ENCODE data around the gene PATJ. TPM values are rescaled to one million over a fixed set of nuclear protein-coding genes. Genes with fewer than 3 reads are reported as not detected.

The PATJ gene
- total RNA-seq, 1 donor from 2014 or later: 5.1 TPM

DNA sequence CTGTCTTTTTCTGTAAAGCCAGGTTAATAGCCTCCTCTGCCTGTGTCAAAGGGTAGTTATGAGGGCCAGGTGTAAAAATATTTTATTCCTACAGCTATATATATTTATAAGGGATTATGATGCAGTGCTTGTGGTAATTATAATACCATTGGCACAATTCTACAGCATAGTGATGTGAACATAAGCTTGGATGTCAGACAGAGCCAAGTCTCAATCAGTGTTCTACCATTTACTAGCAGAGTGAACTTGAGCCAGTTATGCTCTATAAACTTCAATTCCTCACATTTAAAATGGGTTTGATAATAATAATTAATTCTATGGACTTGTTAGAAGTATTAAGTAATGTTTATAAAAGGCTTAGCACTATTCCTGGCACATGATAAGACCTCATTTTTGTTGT, 300.9 kb downstream of the PATJ start:
- H3K9me3 Mint-ChIP-seq: no peaks in the 10 kb centered on the region
- DNase-seq: no peak

DNA sequence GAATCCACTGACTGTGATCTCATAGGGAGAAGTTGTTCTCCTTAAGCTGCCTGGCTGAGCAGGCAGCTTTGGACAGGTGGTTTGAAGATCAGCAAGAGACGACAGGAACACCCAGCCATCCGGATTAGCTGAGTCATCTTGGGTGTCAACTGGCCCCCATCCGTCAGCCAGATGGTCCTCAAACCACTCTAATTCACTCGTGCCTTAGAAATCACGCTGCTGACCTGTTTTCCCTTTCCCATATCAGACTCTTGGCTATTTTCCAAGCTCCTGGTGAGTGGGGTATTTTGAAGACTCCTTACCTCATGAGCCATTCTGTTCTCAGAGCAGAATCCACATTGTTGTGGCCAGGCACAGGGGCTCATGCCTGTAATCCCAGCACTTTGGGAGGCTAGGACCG, 303.3 kb downstream of the PATJ start:
- no peak overlapping the region for H3K27ac Mint-ChIP-seq
- H3K4me1 Mint-ChIP-seq: peaks cover under 1% of the 10 kb centered on the region
- H3K9me3 Mint-ChIP-seq: no peaks in the 10 kb centered on the region
- H3K36me3 Mint-ChIP-seq (ENCODE audit: low read depth): no peaks in the 10 kb centered on the region
- no peak overlapping the region for H3K4me3 Mint-ChIP-seq
- intact Hi-C loops (cut with micrococcal nuclease): no loop called here
- no peaks in the 10 kb centered on the region for H3K27me3 Mint-ChIP-seq
- DNase-seq: no peak

More for the DNA sequence above, 300.9 kb downstream of the PATJ start:
- H3K27ac Mint-ChIP-seq: no peak overlapping the region
- H3K4me1 Mint-ChIP-seq: no peaks in the 10 kb centered on the region
- H3K27me3 Mint-ChIP-seq: no peaks in the 10 kb centered on the region
- no peaks in the 10 kb centered on the region for H3K36me3 Mint-ChIP-seq (ENCODE audit: low read depth)
- intact Hi-C loops (cut with micrococcal nuclease): no loop called here
- H3K4me3 Mint-ChIP-seq: no peak overlapping the region

DNA sequence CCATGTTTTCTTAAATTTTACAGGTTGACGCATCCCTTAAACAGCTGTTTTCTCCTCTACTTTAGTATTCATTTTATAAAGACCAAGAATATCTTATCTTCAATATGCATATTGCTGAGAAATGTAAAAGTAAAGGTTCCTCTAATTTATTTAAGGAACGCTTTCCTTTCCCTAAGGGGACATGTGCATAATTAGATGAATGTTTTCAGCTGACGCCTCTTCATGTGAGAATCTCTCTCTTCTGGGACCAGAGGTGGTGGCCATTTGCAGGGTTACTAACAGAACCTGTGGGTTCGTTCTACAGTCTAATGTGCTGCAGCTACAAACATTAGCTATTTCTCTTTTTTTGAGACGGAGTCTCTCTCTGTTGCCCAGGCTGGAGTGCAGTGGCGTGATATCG, 304.6 kb downstream of the PATJ start:
- intact Hi-C loops (cut with micrococcal nuclease): no loop called here
- H3K9me3 Mint-ChIP-seq: no peaks in the 10 kb centered on the region
- H3K4me1 Mint-ChIP-seq: peaks cover 2% of the 10 kb centered on the region
- H3K27ac Mint-ChIP-seq: no peak overlapping the region
- no peak overlapping the region for H3K4me3 Mint-ChIP-seq
- no peaks in the 10 kb centered on the region for H3K36me3 Mint-ChIP-seq (ENCODE audit: low read depth)
- H3K27me3 Mint-ChIP-seq: no peaks in the 10 kb centered on the region
- no peak for DNase-seq

DNA sequence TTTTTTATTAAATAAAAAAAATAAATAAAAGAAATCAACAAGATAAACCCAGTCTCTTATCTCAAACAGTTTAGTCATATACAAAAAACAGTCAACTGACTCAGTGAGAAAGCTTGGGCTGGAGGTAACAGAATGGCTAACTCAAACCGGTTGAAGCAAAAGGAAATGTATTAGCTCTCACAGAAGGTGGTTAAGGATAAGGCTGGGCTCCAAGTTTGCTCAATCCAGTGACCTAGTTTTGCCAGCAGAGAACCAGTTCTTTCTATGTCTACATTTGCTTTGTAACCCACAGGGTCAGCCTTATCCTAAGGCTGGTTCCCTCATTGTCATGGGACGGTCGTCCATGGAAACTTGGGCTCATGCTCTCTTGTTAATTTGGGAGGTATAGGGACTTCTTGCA, 307.9 kb downstream of the PATJ start:
- H3K27me3 Mint-ChIP-seq: no peaks in the 10 kb centered on the region
- no peak overlapping the region for H3K4me3 Mint-ChIP-seq
- DNase-seq: no peak
- no peaks in the 10 kb centered on the region for H3K9me3 Mint-ChIP-seq
- H3K27ac Mint-ChIP-seq: no peak overlapping the region
- intact Hi-C loops (cut with micrococcal nuclease): no loop called here
- H3K36me3 Mint-ChIP-seq (ENCODE audit: low read depth): no peaks in the 10 kb centered on the region
- peaks cover 2% of the 10 kb centered on the region for H3K4me1 Mint-ChIP-seq

DNA sequence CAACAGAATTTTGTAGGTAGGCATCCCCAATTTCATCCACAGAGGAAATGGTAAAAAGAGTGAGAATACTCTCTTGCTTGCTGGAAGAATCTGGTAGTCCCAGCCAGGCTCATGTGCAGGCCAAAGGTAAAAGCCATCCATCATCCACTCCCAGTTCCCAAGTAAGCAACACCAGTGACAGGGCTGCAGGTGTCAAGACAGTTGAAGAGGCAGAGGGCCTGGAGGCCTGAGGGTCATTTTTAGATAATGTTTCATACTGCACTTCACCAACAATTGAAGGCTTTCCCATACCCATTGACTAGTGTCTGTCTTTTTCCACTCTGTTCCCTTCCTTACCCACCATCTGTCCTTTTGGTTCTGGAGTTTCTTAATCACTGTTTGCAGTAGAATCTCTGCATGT, 310.7 kb downstream of the PATJ start:
- DNase-seq: no peak
- no peak overlapping the region for H3K4me3 Mint-ChIP-seq
- intact Hi-C loops (cut with micrococcal nuclease): no loop called here
- H3K27ac Mint-ChIP-seq: no peak overlapping the region
- no peaks in the 10 kb centered on the region for H3K36me3 Mint-ChIP-seq (ENCODE audit: low read depth)
- peaks cover 2% of the 10 kb centered on the region for H3K4me1 Mint-ChIP-seq
- H3K27me3 Mint-ChIP-seq: no peaks in the 10 kb centered on the region
- H3K9me3 Mint-ChIP-seq: no peaks in the 10 kb centered on the region

DNA sequence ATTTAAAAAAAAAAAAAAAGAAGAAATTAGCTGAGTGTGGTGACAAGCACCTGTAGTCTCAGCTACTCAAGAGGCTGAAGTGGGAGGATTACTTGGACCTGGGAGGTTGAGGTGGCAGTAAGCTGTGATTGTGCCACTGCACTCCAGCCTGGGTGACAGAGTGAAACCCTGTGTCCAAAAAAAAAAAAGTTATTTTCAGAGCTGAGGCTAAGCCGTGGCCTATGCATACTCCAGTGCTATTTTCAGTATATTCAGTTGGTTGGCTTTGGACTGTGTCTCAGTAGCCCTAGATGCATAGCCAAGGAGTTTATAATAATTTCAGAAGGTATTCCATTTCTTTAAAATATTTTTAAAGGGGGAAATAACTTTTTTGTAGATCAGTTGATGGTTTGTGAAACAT, 311.9 kb downstream of the PATJ start:
- H3K9me3 Mint-ChIP-seq: no peaks in the 10 kb centered on the region
- no peak overlapping the region for H3K4me3 Mint-ChIP-seq
- no peaks in the 10 kb centered on the region for H3K27me3 Mint-ChIP-seq
- H3K36me3 Mint-ChIP-seq (ENCODE audit: low read depth): no peaks in the 10 kb centered on the region
- H3K27ac Mint-ChIP-seq: no peak overlapping the region
- no peak for DNase-seq
- intact Hi-C loops (cut with micrococcal nuclease): no loop called here
- H3K4me1 Mint-ChIP-seq: peaks cover 2% of the 10 kb centered on the region

DNA sequence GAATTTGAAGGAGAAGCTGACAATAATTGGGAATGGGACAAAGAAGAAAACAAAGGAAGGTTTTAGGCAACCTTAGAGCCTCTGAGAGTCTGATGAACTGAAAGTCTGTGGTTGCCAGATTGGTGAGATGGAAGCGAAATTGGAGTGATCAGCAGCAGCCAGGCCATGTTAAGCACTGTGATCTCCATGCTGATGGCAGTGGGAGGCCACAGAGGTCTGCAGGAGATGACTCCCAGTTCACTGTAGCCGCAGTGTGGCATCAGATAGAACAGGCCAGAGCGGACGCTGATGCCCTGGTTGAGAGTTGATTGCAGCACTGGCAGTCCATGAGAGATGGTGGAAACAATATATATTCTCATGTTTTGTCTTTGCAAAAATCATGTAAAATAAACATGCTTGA, 314.9 kb downstream of the PATJ start:
- Mint-ChIP-seq H3K27ac (no peak overlapping the region), H3K36me3 (ENCODE audit: low read depth) (no peaks in the 10 kb centered on the region), H3K27me3 (no peaks in the 10 kb centered on the region), H3K4me3 (no peak overlapping the region), H3K9me3 (no peaks in the 10 kb centered on the region), H3K4me1 (no peaks in the 10 kb centered on the region)
- intact Hi-C loops (cut with micrococcal nuclease): no loop called here
- DNase-seq: no peak

DNA sequence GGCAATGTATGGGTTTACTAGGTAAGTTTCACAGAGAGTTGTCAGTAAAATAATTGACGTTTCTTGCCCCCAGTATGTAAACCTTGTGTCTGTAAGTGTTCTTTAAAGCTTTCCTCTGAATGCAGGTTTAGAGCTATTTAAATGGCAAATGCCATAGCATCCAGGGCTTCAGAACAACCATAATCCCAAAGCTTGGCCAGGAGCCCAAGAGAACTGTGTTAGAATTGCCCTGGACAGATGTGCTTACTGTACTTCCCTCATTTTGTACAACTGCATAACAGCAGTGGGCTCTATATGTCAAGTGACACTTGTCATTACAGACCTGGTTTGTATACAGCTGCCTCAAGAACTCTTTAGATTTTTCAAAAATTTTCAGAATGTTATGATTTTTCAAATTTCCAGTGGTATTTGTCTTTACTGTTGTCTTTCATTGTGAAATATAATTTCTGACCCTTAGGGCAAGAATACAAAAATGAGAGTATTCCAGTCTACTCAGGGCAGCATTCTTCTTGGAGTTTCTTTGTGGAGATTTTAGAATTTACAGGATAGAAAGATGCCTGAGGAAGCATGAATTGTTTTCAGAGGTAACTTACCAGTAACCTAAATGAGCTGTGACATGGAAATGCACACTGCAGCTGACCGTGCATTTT, 315.5 kb downstream of the PATJ start:
- Mint-ChIP-seq H3K4me3 (no peak overlapping the region), H3K27me3 (no peaks in the 10 kb centered on the region), H3K27ac (no peak overlapping the region), H3K4me1 (no peaks in the 10 kb centered on the region), H3K9me3 (no peaks in the 10 kb centered on the region), H3K36me3 (ENCODE audit: low read depth) (no peaks in the 10 kb centered on the region)
- no peak for DNase-seq
- intact Hi-C loops (cut with micrococcal nuclease): no loop called here

DNA sequence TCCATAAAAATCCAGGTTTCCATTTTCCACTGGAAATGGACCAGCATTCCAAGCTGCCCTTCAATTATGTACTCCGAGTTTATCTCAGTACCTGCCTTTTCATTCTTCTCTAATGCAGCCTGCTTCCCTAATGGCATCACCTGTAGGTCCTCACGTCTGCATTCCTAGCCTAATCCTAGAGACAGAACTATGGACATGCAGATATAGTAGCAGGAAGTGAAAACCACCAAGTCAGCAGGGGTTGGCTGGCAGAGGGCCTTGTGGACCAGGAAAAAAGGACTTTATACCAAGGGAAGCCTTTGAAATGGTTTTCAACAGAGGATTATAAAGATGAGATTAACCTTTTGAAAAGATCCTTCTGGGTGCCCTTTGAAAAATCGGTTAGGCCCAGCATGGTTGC, 316.7 kb downstream of the PATJ start:
- no peaks in the 10 kb centered on the region for H3K9me3 Mint-ChIP-seq
- H3K36me3 Mint-ChIP-seq (ENCODE audit: low read depth): no peaks in the 10 kb centered on the region
- no peaks in the 10 kb centered on the region for H3K4me1 Mint-ChIP-seq
- DNase-seq: no peak
- H3K27me3 Mint-ChIP-seq: no peaks in the 10 kb centered on the region
- H3K4me3 Mint-ChIP-seq: no peak overlapping the region
- no peak overlapping the region for H3K27ac Mint-ChIP-seq
- intact Hi-C loops (cut with micrococcal nuclease): no loop called here

DNA sequence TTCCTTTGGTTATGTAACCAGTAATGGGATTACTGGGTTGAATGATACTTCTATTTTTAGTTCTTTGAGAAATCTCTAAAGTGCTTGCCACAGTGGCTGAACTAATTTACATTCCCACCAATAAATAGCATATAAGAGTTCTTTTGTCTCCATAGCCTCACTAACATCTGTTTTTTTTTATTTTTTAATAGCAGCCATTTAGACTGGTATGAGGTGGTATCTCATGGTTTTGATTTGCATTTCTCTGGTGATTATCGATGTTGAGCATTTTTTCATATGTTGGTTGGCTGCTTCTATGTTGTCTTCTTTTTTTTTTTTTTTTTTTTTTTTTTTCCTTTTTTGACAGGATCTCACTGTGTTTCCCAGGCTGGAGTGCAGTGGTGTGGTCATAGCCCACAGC, 319.8 kb downstream of the PATJ start:
- intact Hi-C loops (cut with micrococcal nuclease): no loop called here
- Mint-ChIP-seq H3K4me1 (no peaks in the 10 kb centered on the region), H3K36me3 (ENCODE audit: low read depth) (no peaks in the 10 kb centered on the region), H3K27ac (no peak overlapping the region), H3K4me3 (no peak overlapping the region), H3K9me3 (no peaks in the 10 kb centered on the region), H3K27me3 (no peaks in the 10 kb centered on the region)
- no peak for DNase-seq

DNA sequence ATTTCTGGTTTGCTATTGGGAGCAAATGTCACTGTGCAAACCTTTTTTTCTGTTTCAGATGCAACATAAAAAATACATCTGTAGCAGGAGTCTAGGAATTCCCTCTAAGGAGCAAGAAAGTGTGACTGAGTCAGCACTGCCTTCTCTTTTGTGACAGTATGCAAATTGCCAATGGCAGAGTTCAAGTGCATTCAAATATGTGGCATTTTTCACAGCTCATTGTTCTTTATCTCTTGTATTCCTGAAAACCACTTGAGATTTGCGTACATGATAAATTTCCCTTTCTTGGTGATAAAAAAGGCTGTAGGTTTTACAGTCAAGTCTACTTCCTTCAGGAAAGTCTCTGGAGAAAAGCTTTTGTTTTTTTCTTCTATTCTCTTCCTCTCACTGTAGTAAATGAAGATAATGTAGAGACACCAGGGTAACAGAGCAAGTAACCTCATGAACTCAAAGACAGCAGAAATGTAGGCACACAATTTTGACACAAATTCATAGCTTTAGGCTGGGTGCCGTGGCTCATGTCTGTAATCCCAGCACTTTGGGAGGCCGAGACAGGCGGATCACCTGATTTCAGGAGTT, 322.6 kb downstream of the PATJ start:
- no peaks in the 10 kb centered on the region for H3K36me3 Mint-ChIP-seq (ENCODE audit: low read depth)
- H3K9me3 Mint-ChIP-seq: no peaks in the 10 kb centered on the region
- H3K27ac Mint-ChIP-seq: no peak overlapping the region
- no peak overlapping the region for H3K4me3 Mint-ChIP-seq
- H3K27me3 Mint-ChIP-seq: no peaks in the 10 kb centered on the region
- intact Hi-C loops (cut with micrococcal nuclease): no loop called here
- no peaks in the 10 kb centered on the region for H3K4me1 Mint-ChIP-seq
- no peak for DNase-seq

DNA sequence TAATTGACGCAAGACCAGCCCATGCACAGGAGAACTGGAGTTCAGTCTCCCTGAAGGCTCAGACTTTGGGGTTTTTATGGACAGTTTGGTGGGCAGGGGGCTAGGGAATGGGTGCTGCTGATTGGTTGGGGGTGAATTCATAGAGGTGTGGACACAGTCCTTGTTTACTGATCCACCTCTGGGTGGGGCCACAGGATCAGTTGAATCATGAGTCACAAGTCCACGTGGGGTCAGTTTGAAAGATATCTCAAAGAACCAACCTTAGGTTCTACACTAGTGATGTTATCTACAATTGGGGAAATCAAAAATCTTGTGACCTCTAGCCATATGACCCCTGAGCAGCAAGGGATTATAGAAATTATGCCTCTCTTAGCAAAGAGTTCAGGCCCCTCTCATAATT, 324.4 kb downstream of the PATJ start:
- intact Hi-C loops (cut with micrococcal nuclease): no loop called here
- no peak for DNase-seq
- Mint-ChIP-seq H3K4me3 (no peak overlapping the region), H3K36me3 (ENCODE audit: low read depth) (no peaks in the 10 kb centered on the region), H3K9me3 (no peaks in the 10 kb centered on the region), H3K27me3 (no peaks in the 10 kb centered on the region), H3K27ac (no peak overlapping the region), H3K4me1 (no peaks in the 10 kb centered on the region)

DNA sequence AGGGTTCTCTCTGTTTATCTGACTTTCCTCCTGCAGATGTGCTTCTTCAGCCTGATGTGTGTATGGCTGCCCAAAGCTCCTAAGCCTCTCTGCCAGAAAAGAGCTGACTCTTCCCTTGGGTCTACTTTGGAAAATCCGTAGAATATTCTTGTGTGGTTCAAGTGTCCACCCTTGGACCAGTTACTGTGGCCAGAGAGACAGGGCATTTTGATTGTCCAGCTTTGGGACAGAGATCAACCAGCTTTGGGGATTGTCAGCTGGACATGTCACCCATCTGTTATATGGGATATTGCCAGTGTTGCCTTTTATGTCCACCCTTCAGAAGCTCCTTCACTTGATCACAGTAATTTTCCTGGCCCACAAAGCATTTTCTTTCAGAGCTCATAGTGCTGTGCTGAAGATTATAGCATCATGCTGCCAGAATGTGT, 326.1 kb downstream of the PATJ start:
- Mint-ChIP-seq H3K9me3 (no peaks in the 10 kb centered on the region), H3K36me3 (ENCODE audit: low read depth) (no peaks in the 10 kb centered on the region), H3K27me3 (no peaks in the 10 kb centered on the region), H3K4me3 (no peak overlapping the region), H3K27ac (no peak overlapping the region), H3K4me1 (no peaks in the 10 kb centered on the region)
- no peak for DNase-seq
- intact Hi-C loops (cut with micrococcal nuclease): no loop called here

DNA sequence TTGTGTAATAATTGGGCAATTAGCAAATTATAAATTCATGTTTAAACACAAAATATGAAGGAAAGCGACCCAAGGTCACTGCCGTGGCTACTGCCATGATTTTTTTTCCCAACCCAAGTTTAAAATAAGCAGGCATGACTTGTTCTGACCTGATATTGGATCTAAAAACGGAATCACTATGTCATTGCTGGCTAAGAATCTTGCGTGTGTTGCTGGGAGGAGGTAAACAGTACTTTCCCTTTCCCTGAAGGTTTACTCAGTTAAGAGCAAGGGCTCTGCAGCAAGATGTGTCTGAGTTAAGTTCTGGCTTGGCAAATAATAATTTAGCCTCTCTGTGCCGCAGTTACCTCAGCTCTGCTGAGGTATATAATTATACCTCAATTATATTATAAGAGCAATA, 326.7 kb downstream of the PATJ start:
- Mint-ChIP-seq H3K4me1 (no peaks in the 10 kb centered on the region), H3K9me3 (no peaks in the 10 kb centered on the region), H3K27ac (no peak overlapping the region), H3K36me3 (ENCODE audit: low read depth) (no peaks in the 10 kb centered on the region), H3K27me3 (no peaks in the 10 kb centered on the region), H3K4me3 (no peak overlapping the region)
- no peak for DNase-seq
- intact Hi-C loops (cut with micrococcal nuclease): no loop called here

DNA sequence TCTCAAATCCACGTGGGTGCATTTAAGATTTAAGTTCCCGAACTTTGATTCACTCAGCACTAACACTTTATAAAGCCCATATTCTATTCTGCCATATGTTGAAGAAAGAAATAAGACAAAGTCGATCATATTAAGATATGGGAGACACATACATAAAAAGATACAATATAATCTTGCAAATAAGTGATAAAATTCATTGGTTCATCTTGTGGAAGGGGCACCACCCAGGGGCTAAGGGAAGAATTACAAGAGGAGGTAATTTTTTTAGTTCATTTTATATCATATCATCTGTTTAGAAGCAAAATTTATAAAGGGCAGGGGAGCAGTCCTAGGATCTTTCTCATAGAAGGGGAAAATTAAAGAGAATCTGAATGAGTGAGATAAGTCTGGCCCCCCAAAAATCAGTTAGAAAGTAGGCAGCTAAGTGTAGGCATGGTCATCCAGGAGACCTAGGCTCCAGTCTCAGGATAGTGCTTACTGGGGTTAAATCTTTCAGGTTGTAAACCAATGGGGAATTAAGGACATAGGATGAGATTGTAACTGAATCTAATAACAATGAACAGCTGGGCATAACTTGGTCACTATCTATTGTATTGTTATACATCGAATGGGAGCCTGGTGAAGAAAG, 328.2 kb downstream of the PATJ start:
- no peak for DNase-seq
- Mint-ChIP-seq H3K9me3 (no peaks in the 10 kb centered on the region), H3K27me3 (no peaks in the 10 kb centered on the region), H3K4me3 (no peak overlapping the region), H3K36me3 (ENCODE audit: low read depth) (no peaks in the 10 kb centered on the region), H3K4me1 (no peaks in the 10 kb centered on the region), H3K27ac (no peak overlapping the region)
- intact Hi-C loops (cut with micrococcal nuclease): no loop called here

Data from activated CD4-positive, alpha-beta T cell treated with anti-CD3 and anti-CD28 coated beads, Interleukin-2, amount 10 ng/mL, durations not matched to agents 24 days and 14 days (primary cell).